Natural killer cell (primary cell): ENCODE measurements around the gene SMYD5. TPM values are rescaled to one million over a fixed set of nuclear protein-coding genes. Genes with fewer than 3 reads are reported as not detected.

Source experiments
- ATAC-seq, 3 donors: fragments of 150-1000 bp in 2 of 3; fragments of 200-7000 bp in 1 of 3; cut with Tn5 transposase; 1 replicate in 1 of 3; 2 replicates in 2 of 3; pipeline ENCODE4 v1.10.0; 2021; ENCODE audit warnings: mild to moderate bottlenecking in 2 of 3, moderate library complexity in 2 of 3
- DNase-seq, 2 donors: peaks; one replicate each; pipeline versions ENCODE4 v3.0.0 to v3.0.0-alpha.2; 2013 to 2021; ENCODE audit warnings: mixed read lengths in 1 of 2
- H3K27ac ChIP-seq: one replicate; pipeline ENCODE4 v1.5.1; 2013; ENCODE audit warnings: mild to moderate bottlenecking, low read length
- H3K27me3 ChIP-seq: one replicate; pipeline ENCODE4 v1.6.1; 2013; ENCODE audit warnings: low read length; ENCODE audit not compliant: control insufficient read depth, insufficient read depth
- H3K36me3 ChIP-seq: one replicate; pipeline ENCODE4 v1.6.1; 2013; ENCODE audit warnings: low read length; ENCODE audit not compliant: control insufficient read depth, insufficient read depth
- H3K4me1 ChIP-seq: one replicate; pipeline ENCODE4 v1.6.1; 2013; ENCODE audit warnings: low read length; ENCODE audit not compliant: control insufficient read depth, insufficient read depth
- H3K4me3 ChIP-seq: one replicate; pipeline ENCODE4 v1.5.1; 2013; ENCODE audit warnings: low read length
- H3K9me3 ChIP-seq: one replicate; pipeline ENCODE4 v1.6.1; 2013; ENCODE audit warnings: low read length; ENCODE audit not compliant: control insufficient read depth, insufficient read depth
- H3K27ac Mint-ChIP-seq, 2 donors: one replicate each; pipeline ENCODE4 v1.8.0; 2022; ENCODE audit warnings: mild to moderate bottlenecking in 2 of 2, mixed read lengths in 2 of 2, moderate library complexity in 1 of 2
- H3K27me3 Mint-ChIP-seq, 2 donors: one replicate each; pipeline ENCODE4 v1.8.0; 2022; ENCODE audit warnings: low read depth in 2 of 2, mixed read lengths in 2 of 2
- H3K36me3 Mint-ChIP-seq: one replicate; pipeline ENCODE4 v1.8.0; 2022; ENCODE audit warnings: mixed read lengths
- H3K4me1 Mint-ChIP-seq, 2 donors: one replicate each; pipeline ENCODE4 v1.8.0; 2022; ENCODE audit warnings: mixed read lengths in 2 of 2
- H3K4me3 Mint-ChIP-seq: one replicate; pipeline ENCODE4 v1.8.0; 2022; ENCODE audit warnings: mild to moderate bottlenecking, moderate library complexity, mixed read lengths
- H3K9me3 Mint-ChIP-seq, 2 donors: one replicate each; pipeline ENCODE4 v1.8.0; 2022; ENCODE audit warnings: mixed read lengths in 2 of 2
- CTCF ChIP-seq: fragments of 200-600 bp; IDR thresholded peaks from one replicate; pipeline ENCODE4 v1.8.0; 2022; ENCODE audit warnings: antibody characterized with exemption
- WGBS: methylation state at CpG from one replicate; pipeline ENCODE4 v1.1.7; 2013; ENCODE audit warnings: missing lambda C conversion rate; ENCODE audit not compliant: insufficient coverage; 5-methylcytosine and 5-hydroxymethylcytosine counted together
- intact Hi-C: fragments of 100-400 bp; cut with micrococcal nuclease; formaldehyde crosslinking; loops from one replicate; pipeline ENCODE4 v1.14.2; 2022
- total RNA-seq, 4 donors: library from RNA; stranded (reverse); fragments of 120-200 nt in 1 of 4; gene quantifications; one replicate each; pipeline versions ENCODE4 v1.2.3 to v1.2.4, GENCODE V29; 2013 to 2022

SMYD5 gene
- total RNA-seq, 3 donors from 2014 or later (not counting 1 experiment from before 2014, with no cell fraction given): 12.2 to 25.3 (median 12.2) TPM

- Histone ChIP-seq H3K9me3 (no peaks in the 10 kb centered on the region), H3K27me3 (no peaks in the 10 kb centered on the region), H3K36me3 (peaks cover 3% of the 10 kb centered on the region), H3K27ac (no peak overlapping the region), H3K4me1 (peaks cover 9% of the 10 kb centered on the region), H3K4me3 (no peak overlapping the region)
- DNase-seq: no peak
- H3K27me3 Mint-ChIP-seq: no peaks in the 10 kb centered on the region
- no peak overlapping the region for H3K4me3 Mint-ChIP-seq
- no peak for ATAC-seq
- H3K27ac Mint-ChIP-seq: no peak overlapping the region
- H3K9me3 Mint-ChIP-seq: no peaks in the 10 kb centered on the region
- intact Hi-C loops: no loop called here
- no peaks in the 10 kb centered on the region for H3K36me3 Mint-ChIP-seq
- TF ChIP-seq CTCF: no peak
- peaks cover 4 to 14% of the 10 kb centered on the region in 2 donors for H3K4me1 Mint-ChIP-seq
- 96% methylated on average over 13 of the region's 14 CpGs for WGBS
These were observed 14.6 kb downstream of the SMYD5 start for GRCh38 chr2:73228631-73229030.

DNA sequence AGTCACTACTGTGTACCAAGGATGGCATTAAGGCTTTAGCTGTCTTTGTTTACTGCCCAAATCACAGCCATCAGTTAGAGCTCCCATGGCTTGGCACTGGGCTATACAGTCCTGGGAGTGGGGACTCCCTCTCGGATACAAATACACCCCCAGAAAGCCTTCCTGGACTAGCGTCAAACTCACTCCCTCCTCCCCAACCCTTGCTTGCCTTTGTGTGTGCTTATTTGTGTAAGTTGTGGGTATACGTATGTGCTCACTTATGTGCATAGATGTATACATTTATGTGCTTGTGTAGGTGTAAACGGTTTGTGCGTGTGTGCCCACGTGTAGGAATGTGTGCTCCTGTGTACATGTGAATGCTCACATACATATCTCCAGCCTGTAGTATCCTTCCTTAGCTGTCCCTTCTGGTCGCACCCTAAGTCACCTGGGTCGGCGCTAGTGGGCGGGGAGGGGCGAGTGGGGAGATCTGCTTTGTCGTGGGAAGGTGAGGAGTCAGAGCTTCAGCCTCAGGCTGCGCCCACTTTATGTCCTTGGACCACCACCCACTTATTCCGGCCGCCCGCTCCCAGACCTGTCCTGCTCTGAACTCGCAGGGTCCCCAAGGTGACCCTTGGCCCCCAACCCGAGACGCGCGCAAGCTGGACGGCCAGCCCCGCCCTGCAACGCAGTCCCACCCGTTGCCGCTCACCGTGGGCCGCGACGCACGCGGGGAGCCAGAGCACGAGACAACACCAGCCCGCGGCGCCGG is 18.5 kb downstream of the SMYD5 start:
- no peaks in the 10 kb centered on the region for H3K9me3 Mint-ChIP-seq
- no peak for TF ChIP-seq CTCF
- ATAC-seq (no peak), DNase-seq (peak in 1 of 2 donors; percentile 46)
- H3K4me1 Mint-ChIP-seq: peaks cover 31 to 47% of the 10 kb centered on the region in 2 donors
- intact Hi-C loops: loop anchor here (1.0 to 10.0 kb wide), 3 partner anchors 18 to 1222 kb away; partner anchors contain the start of genes EGR4, INO80B, SMYD5 and WBP1
- 4% methylated on average over 36 of the region's 37 CpGs for WGBS
- no peaks in the 10 kb centered on the region for H3K27me3 Mint-ChIP-seq
- H3K36me3 Mint-ChIP-seq: no peaks in the 10 kb centered on the region
- H3K9me3 ChIP-seq: no peaks in the 10 kb centered on the region
- H3K27ac Mint-ChIP-seq: peak overlapping the region; percentile 94 to 96
- H3K4me3 ChIP-seq: peak overlapping the region; percentile 97
- H3K27me3 ChIP-seq: no peaks in the 10 kb centered on the region
- peak overlapping the region; percentile 96 for H3K4me3 Mint-ChIP-seq
- no peaks in the 10 kb centered on the region for H3K36me3 ChIP-seq
- H3K4me1 ChIP-seq: peaks cover 17% of the 10 kb centered on the region
- no peak overlapping the region for H3K27ac ChIP-seq

DNA sequence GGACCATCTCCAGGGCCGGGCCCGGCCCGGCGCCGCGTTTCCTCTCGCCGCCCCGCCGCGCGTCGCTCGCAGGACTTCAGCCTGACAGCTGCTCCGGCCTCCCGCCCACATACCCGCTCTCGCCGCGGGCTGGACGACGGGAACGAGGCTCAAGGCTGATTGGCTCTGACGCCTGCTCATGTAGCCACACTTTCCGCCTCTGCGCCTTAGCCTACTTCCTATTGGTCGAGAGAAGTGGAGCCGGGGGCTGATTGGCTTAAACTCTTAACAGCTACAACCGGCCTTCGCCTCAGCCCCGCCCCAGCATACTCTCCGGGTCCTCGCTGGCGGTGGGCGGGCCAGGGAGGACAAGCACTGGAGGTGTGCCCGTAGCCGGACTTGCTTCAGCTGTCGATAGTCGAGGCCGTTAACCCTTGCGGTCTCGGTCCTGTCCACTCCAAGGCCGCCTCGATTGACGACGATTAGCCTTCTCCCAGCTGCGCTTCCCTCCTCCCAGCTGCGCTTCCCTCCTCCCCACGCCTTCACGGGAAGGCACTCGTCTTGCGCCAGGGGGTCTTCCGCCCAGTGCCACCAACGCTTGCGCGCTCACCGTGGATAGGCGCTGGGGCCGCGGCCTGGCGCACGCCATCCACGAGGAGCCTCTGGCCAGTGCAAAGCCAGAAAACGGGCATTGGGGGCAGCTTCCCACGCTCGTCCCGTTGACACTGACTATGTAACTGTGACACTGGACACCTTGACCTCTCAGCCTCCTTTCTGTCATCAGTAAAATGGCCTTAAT is 19.3 kb downstream of the SMYD5 start, which contains the start of gene PRADC1:
TSS of gene PRADC1 (minus strand) at position 86 of the 778 bp plus-strand sequence. CDS start at position 7, 79 bp downstream.
- H3K27me3 ChIP-seq: no peaks in the 10 kb centered on the region
- peak; percentile 95 to 97 for DNase-seq
- Mint-ChIP-seq H3K4me1 (peaks cover 34 to 47% of the 10 kb centered on the region in 2 donors), H3K4me3 (peak within 1 kb of the TSS; percentile 96), H3K27ac (peak within 1 kb of the TSS; percentile 94 to 96), H3K36me3 (no peaks in the 10 kb centered on the region), H3K27me3 (no peaks in the 10 kb centered on the region), H3K9me3 (no peaks in the 10 kb centered on the region)
- intact Hi-C loops: loop anchor here (1.0 to 10.0 kb wide), 3 partner anchors 19 to 1221 kb away; partner anchors contain the start of genes EGR4, INO80B, SMYD5 and WBP1
- H3K4me3 ChIP-seq: peak within 1 kb of the TSS; percentile 97
- no peak for TF ChIP-seq CTCF
- peaks cover 17% of the 10 kb centered on the region for H3K4me1 ChIP-seq
- under 1% methylated on average over 67 of the region's 67 CpGs for WGBS
- peak within 1 kb of the TSS; percentile 83 for H3K27ac ChIP-seq
- no peaks in the 10 kb centered on the region for H3K9me3 ChIP-seq
- ATAC-seq: peak; percentile 81 to 91 (median 82)
- no peaks in the 10 kb centered on the region for H3K36me3 ChIP-seq
